GM21529 (cell line): Measurements from ENCODE around the gene ABCB11.

Source experiments
- ATAC-seq: cut with Tn5 transposase; IDR thresholded peaks from one replicate; pipeline ENCODE4 v1.9.1; 2021; ENCODE audit not compliant: unreplicated experiment

The ABCB11 gene

GRCh38 chr2:169010633-169011460, 20.3 kb downstream of the ABCB11 start:
- no peak for ATAC-seq

GRCh38 chr2:169009865-169010579, 21.1 kb downstream of the ABCB11 start:
- ATAC-seq, result no peak

- no peak for ATAC-seq
These were observed 23.2 kb downstream of the ABCB11 start for GRCh38 chr2:169007941-169008340.

- no peak for ATAC-seq
These were observed 23.8 kb downstream of the ABCB11 start for GRCh38 chr2:169007356-169007755.

- ATAC-seq, result no peak
These were observed 24.5 kb downstream of the ABCB11 start for GRCh38 chr2:169006665-169007064.

- no peak for ATAC-seq
These were observed 25.1 kb downstream of the ABCB11 start for GRCh38 chr2:169005994-169006393.

- no peak for ATAC-seq
These were observed 26.0 kb downstream of the ABCB11 start for GRCh38 chr2:169005080-169005598.

- ATAC-seq, result no peak
These were observed 28.9 kb downstream of the ABCB11 start for GRCh38 chr2:169002161-169002738.

GRCh38 chr2:169001116-169001815, 29.9 kb downstream of the ABCB11 start:
- ATAC-seq, result no peak

GRCh38 chr2:168999668-169000213, 31.4 kb downstream of the ABCB11 start:
- ATAC-seq, result no peak

- no peak for ATAC-seq
These were observed 32.4 kb downstream of the ABCB11 start for GRCh38 chr2:168998609-168999211.

GRCh38 chr2:168997794-168998193, 33.3 kb downstream of the ABCB11 start:
- no peak for ATAC-seq

- ATAC-seq, result no peak
These were observed 34.0 kb downstream of the ABCB11 start for GRCh38 chr2:168997118-168997521.

GRCh38 chr2:168995744-168996143, 35.4 kb downstream of the ABCB11 start:
- ATAC-seq, result no peak

GRCh38 chr2:168993538-168993937, 37.6 kb downstream of the ABCB11 start:
- no peak for ATAC-seq

GRCh38 chr2:168992591-168993349, 38.4 kb downstream of the ABCB11 start:
- no peak for ATAC-seq

GRCh38 chr2:168992026-168992425, 39.1 kb downstream of the ABCB11 start:
- ATAC-seq, result no peak

GRCh38 chr2:168988755-168989154, 42.4 kb downstream of the ABCB11 start:
- ATAC-seq, result no peak

GRCh38 chr2:168986398-168986943, 44.7 kb downstream of the ABCB11 start:
- ATAC-seq, result no peak
